Stimulated activated naive CD8-positive, alpha-beta T cell treated with anti-CD3 and anti-CD28 coated beads, Interleukin-15, Interleukin-2, amounts not matched to agents 100 ng/mL and 50 ng/mL, for 24 hours (primary cell): ENCODE measurements around the gene MRPL19.
A peak's percentile ranks its signal among the peaks of the same experiment; 100 is the strongest.
"Not testable (repeated sequence)": the region's sequence is repeated elsewhere in the genome, so short reads cannot be mapped to it uniquely, and the experiment has no call there.

Experiments used
- H3K27ac Mint-ChIP-seq: one replicate; pipeline ENCODE4 v1.8.0; 2021; ENCODE audit warnings: mild to moderate bottlenecking, mixed read lengths
- H3K27me3 Mint-ChIP-seq: one replicate; pipeline ENCODE4 v1.8.0; 2021; ENCODE audit warnings: mixed read lengths
- H3K36me3 Mint-ChIP-seq: one replicate; pipeline ENCODE4 v1.8.0; 2021; ENCODE audit warnings: low read depth, mixed read lengths
- H3K4me1 Mint-ChIP-seq: one replicate; pipeline ENCODE4 v1.8.0; 2021; ENCODE audit warnings: low read depth, mixed read lengths
- H3K4me3 Mint-ChIP-seq: one replicate; pipeline ENCODE4 v1.8.0; 2021; ENCODE audit warnings: mild to moderate bottlenecking, mixed read lengths
- H3K9me3 Mint-ChIP-seq: one replicate; pipeline ENCODE4 v1.8.0; 2021; ENCODE audit warnings: mixed read lengths

MRPL19 gene

GRCh38 chr2:75633620-75634019, 13.0 kb upstream of the MRPL19 start:
- H3K36me3 Mint-ChIP-seq = no peaks in the 10 kb centered on the region
- no peaks in the 10 kb centered on the region for H3K9me3 Mint-ChIP-seq
- peaks cover 43% of the 10 kb centered on the region for H3K27me3 Mint-ChIP-seq
- H3K4me1 Mint-ChIP-seq = no peaks in the 10 kb centered on the region
- no peak overlapping the region for H3K4me3 Mint-ChIP-seq
- no peak overlapping the region for H3K27ac Mint-ChIP-seq

DNA sequence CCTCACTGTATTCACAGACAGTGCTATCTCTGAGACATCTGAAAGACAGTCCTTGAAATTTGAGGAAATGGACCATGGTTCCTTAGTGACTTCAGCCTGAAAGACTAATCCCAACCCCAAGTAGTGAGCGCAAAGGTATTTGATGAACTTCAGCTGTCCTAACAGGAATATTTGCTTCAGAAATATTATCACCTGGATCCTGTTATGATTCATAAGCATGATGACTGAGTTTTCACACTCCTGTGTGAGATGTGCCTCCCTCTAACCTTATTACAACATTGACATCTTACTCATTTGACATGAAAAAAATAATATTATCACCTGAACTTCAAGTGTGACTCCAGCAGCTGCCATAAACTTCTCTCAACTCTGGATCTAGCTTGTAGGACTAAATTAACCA, 11.6 kb upstream of the MRPL19 start:
- peaks cover 49% of the 10 kb centered on the region for H3K27me3 Mint-ChIP-seq

DNA sequence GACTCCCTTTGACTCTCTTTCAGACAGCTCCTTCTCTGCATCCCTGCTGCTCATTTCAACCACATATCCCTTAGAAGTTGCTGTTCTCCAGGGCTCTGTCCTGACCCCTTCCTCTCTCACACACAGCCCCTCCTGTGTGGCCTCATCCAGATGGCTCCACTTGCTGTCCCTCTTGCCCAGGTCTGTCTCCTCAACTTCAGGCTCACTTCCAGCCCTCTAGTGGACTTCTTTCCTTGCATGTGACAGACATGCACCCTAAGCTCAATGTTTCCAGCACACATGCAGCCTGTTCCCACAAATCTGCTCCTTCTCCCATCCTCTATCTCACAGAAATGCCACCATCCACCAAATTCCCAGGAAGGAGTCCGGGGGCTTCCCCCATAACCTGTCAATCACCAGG, 9.0 kb upstream of the MRPL19 start:
- H3K27me3 Mint-ChIP-seq = peaks cover 39% of the 10 kb centered on the region
- no peaks in the 10 kb centered on the region for H3K9me3 Mint-ChIP-seq
- no peaks in the 10 kb centered on the region for H3K36me3 Mint-ChIP-seq
- no peaks in the 10 kb centered on the region for H3K4me1 Mint-ChIP-seq
- H3K27ac Mint-ChIP-seq = no peak overlapping the region
- H3K4me3 Mint-ChIP-seq = no peak overlapping the region

More for the DNA sequence above, 11.6 kb upstream of the MRPL19 start:
- Mint-ChIP-seq H3K4me3 (no peak overlapping the region), H3K4me1 (no peaks in the 10 kb centered on the region), H3K27ac (no peak overlapping the region), H3K36me3 (no peaks in the 10 kb centered on the region), H3K9me3 (no peaks in the 10 kb centered on the region)

GRCh38 chr2:75640621-75641121, 5.9 kb upstream of the MRPL19 start:
- Mint-ChIP-seq H3K36me3 (no peaks in the 10 kb centered on the region), H3K27me3 (peaks cover 26% of the 10 kb centered on the region), H3K4me1 (no peaks in the 10 kb centered on the region), H3K9me3 (no peaks in the 10 kb centered on the region), H3K27ac (no peak overlapping the region), H3K4me3 (no peak overlapping the region)

DNA sequence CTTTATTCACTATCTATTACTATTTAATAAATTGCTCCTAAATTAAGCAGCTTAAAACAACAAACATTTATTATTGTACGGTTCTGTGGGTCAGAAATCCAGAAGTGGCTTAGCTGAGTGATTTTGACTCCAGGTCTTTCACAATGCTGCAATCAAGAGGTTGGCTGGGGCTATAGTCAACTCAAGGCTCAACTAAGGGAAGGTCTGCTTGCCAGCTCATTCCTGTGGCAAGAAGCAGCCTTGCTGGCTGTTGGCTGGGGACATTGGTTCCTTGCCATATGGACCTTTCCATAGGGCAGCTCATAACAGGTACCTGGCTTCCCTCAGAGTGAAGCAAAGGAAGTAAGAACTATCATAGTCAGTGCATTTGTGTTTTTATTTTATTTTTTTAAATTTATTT, 5.0 kb upstream of the MRPL19 start:
- Mint-ChIP-seq H3K4me1 (peaks cover 7% of the 10 kb centered on the region), H3K9me3 (no peaks in the 10 kb centered on the region), H3K27ac (no peak overlapping the region), H3K36me3 (no peaks in the 10 kb centered on the region), H3K4me3 (no peak overlapping the region), H3K27me3 (peaks cover 19% of the 10 kb centered on the region)

GRCh38 chr2:75643980-75644379, 2.6 kb upstream of the MRPL19 start:
- no peak overlapping the region for H3K27ac Mint-ChIP-seq
- no peak overlapping the region for H3K4me3 Mint-ChIP-seq
- H3K36me3 Mint-ChIP-seq = peaks cover 12% of the 10 kb centered on the region
- no peaks in the 10 kb centered on the region for H3K9me3 Mint-ChIP-seq
- H3K4me1 Mint-ChIP-seq = peaks cover 24% of the 10 kb centered on the region
- peaks cover 6% of the 10 kb centered on the region for H3K27me3 Mint-ChIP-seq

DNA sequence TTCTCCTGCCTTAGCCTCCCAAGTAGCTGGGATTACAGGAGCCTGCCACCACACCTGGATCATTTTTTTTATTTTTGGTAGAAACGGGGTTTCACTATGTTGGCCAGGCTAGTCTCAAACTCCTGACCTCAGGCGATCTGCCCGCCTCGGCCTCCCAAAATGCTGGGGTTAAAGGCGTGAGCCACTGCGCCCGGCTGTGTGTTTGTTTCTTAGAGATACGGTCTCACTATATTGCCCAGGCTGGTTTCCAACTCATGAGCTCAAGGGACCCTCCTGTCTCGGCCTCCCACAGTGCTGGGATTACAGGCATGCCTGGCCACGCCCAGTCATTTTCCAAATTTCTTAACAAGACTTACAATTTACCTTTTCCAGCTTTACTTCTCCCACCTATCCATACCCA, 940 bp upstream of the MRPL19 start:
- H3K27ac Mint-ChIP-seq = no peak overlapping the region

DNA sequence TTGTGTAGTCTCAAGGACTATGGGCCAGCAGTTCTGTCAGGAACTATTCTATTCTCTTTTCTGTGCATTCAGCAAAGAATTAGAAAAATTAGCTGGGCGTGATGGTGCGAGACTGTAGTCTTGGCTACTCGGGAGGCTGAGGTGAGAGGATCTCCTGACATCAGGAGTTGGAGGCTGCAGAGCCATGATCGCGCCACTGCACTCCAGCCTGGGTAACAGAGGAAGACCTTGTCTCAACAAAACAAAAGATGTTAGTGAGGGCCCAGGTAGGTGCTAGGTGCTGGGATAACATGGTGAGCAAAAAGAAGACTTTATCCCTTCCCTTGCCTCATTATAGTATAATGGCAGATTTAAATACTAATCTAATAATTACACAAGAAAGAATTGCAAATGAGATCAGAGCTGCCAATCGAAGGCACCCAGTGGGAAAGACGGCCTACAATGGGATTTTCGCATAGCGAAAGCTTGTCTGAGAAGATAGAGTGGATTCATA, 447 bp upstream of the MRPL19 start:
- H3K4me1 Mint-ChIP-seq = peaks cover 36% of the 10 kb centered on the region
- H3K27ac Mint-ChIP-seq = peak overlapping the region; percentile 88
- peak overlapping the region; percentile 93 for H3K4me3 Mint-ChIP-seq

More for the DNA sequence above, 940 bp upstream of the MRPL19 start:
- no peaks in the 10 kb centered on the region for H3K9me3 Mint-ChIP-seq
- no peaks in the 10 kb centered on the region for H3K27me3 Mint-ChIP-seq
- no peak overlapping the region for H3K4me3 Mint-ChIP-seq
- peaks cover 25% of the 10 kb centered on the region for H3K36me3 Mint-ChIP-seq
- peaks cover 34% of the 10 kb centered on the region for H3K4me1 Mint-ChIP-seq

GRCh38 chr2:75647771-75648170, 1.2 kb downstream of the MRPL19 start:
- H3K27ac Mint-ChIP-seq = peak overlapping the region; percentile 88
- peaks cover 39% of the 10 kb centered on the region for H3K4me1 Mint-ChIP-seq
- peak overlapping the region; percentile 93 for H3K4me3 Mint-ChIP-seq

More for the DNA sequence above, 447 bp upstream of the MRPL19 start:
- H3K27me3 Mint-ChIP-seq = no peaks in the 10 kb centered on the region
- H3K36me3 Mint-ChIP-seq = peaks cover 30% of the 10 kb centered on the region
- H3K9me3 Mint-ChIP-seq = no peaks in the 10 kb centered on the region

GRCh38 chr2:75654012-75654411, 7.4 kb downstream of the MRPL19 start:
- peaks cover 18% of the 10 kb centered on the region for H3K4me1 Mint-ChIP-seq
- H3K27ac Mint-ChIP-seq = no peak overlapping the region
- H3K36me3 Mint-ChIP-seq = peaks cover 96% of the 10 kb centered on the region
- peaks cover 9% of the 10 kb centered on the region for H3K9me3 Mint-ChIP-seq
- H3K27me3 Mint-ChIP-seq = no peaks in the 10 kb centered on the region
- no peak overlapping the region for H3K4me3 Mint-ChIP-seq

More at GRCh38 chr2:75647771-75648170, 1.2 kb downstream of the MRPL19 start:
- Mint-ChIP-seq H3K36me3 (peaks cover 46% of the 10 kb centered on the region), H3K9me3 (no peaks in the 10 kb centered on the region), H3K27me3 (no peaks in the 10 kb centered on the region)

- Mint-ChIP-seq H3K27me3 (no peaks in the 10 kb centered on the region), H3K4me3 (no peak overlapping the region), H3K36me3 (peaks cover 99% of the 10 kb centered on the region), H3K27ac (no peak overlapping the region), H3K4me1 (peaks cover 12% of the 10 kb centered on the region), H3K9me3 (peaks cover 18% of the 10 kb centered on the region)
Measured at GRCh38 chr2:75655861-75656260, 9.3 kb downstream of the MRPL19 start.

- peaks cover 18% of the 10 kb centered on the region for H3K9me3 Mint-ChIP-seq
- peaks cover 8% of the 10 kb centered on the region for H3K4me1 Mint-ChIP-seq
- H3K27ac Mint-ChIP-seq = no peak overlapping the region
- no peaks in the 10 kb centered on the region for H3K27me3 Mint-ChIP-seq
- no peak overlapping the region for H3K4me3 Mint-ChIP-seq
- peaks cover 99% of the 10 kb centered on the region for H3K36me3 Mint-ChIP-seq
Measured at GRCh38 chr2:75656563-75656962, 10.0 kb downstream of the MRPL19 start.

DNA sequence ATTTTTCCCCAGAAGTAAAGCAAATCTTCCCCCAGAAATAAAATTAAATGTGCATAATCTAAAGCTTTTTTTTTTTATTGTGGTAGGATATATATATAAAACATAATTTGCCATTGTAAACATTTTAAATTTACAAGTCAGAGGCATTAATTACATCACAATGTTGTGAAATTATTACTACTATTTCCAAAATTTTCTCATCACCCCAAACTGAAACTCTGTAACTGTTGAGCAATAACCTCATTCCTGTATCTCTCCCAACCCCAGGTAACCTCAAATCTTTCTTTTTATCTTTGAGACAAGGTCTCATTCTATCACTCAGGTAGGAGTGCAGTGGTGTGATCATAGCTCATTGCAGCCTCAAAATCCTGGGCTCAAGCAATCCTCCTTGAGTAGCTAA, 11.2 kb downstream of the MRPL19 start:
- Mint-ChIP-seq H3K36me3 (peaks cover 100% of the 10 kb centered on the region), H3K27ac (no peak overlapping the region), H3K27me3 (no peaks in the 10 kb centered on the region), H3K4me3 (no peak overlapping the region), H3K9me3 (peaks cover 18% of the 10 kb centered on the region), H3K4me1 (peaks cover 8% of the 10 kb centered on the region)

DNA sequence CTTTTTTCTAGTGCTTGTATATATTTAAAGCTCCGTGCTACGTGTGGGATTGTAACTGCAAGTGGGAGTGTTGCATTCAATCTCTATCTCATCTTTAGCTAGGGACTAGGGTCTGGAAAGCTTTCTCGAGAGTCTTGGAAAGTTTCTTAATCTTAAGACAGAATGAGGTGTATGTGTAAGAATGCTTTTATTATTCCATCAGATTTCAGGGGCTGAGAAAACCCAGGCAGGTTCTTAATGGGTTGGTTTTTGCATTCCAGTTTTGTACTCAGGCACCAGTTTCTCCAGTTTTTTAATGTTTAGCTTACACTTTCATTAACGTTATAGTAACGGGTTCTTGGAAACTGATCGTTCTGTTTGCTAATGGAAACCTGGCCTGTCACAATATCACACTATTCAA, 20.3 kb downstream of the MRPL19 start:
- peaks cover 52% of the 10 kb centered on the region for H3K36me3 Mint-ChIP-seq
- no peaks in the 10 kb centered on the region for H3K27me3 Mint-ChIP-seq
- no peaks in the 10 kb centered on the region for H3K4me1 Mint-ChIP-seq
- no peak overlapping the region for H3K27ac Mint-ChIP-seq
- no peak overlapping the region for H3K4me3 Mint-ChIP-seq
- no peaks in the 10 kb centered on the region for H3K9me3 Mint-ChIP-seq

DNA sequence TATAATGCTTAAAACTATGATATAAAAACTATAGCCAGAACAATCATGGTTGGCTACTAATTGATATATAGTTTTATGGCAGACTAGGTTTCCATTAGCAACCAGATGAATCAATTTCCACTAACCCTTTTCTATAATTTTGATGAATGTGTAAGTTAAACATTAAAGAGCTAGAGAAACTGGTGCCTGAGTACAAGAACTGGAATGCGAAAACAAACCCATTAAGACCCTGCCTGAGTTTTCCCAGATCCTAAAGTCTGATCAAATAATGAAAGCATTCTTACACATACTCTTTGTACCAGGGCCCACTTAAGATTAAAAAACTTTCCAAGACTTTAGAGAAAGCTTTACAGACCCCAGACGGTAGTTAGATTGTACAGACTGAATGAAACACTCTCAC, 21.3 kb downstream of the MRPL19 start:
- no peaks in the 10 kb centered on the region for H3K4me1 Mint-ChIP-seq

DNA sequence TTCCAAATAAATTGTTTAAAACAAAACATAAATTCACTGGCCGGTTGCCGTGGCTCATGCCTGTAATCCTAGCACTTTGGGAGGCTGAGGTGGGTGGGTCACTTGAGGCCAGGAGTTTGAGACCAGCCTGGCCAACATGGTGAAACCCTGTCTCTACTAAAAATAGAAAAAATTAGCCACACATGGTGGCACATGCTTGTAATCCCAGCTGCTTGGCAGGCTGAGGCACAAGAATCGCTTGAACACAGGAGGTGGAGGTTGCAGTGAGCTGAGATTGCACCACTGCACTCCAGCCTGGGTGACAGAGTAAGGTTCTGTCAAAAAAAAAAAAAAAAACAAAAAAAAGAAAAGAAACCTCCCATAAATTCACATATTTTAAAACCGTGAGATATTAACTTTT, 28.8 kb downstream of the MRPL19 start:
- H3K9me3 Mint-ChIP-seq = not testable (repeated sequence)

More for the DNA sequence above, 21.3 kb downstream of the MRPL19 start:
- Mint-ChIP-seq H3K4me3 (no peak overlapping the region), H3K9me3 (no peaks in the 10 kb centered on the region), H3K27ac (no peak overlapping the region), H3K36me3 (peaks cover 49% of the 10 kb centered on the region), H3K27me3 (no peaks in the 10 kb centered on the region)

More for the DNA sequence above, 28.8 kb downstream of the MRPL19 start:
- H3K4me1 Mint-ChIP-seq, H3K4me3 Mint-ChIP-seq, H3K27ac Mint-ChIP-seq, H3K27me3 Mint-ChIP-seq: not testable (repeated sequence)
- H3K36me3 Mint-ChIP-seq = peaks cover 58% of the 10 kb centered on the region
